Activated CD4-positive, alpha-beta T cell treated with anti-CD3 and anti-CD28 coated beads, Interleukin-10, Interleukin-2, amounts not matched to agents 100 ng/mL and 50 ng/mL, durations not matched to agents 16 hours and 8 hours (primary cell): ENCODE data around the gene RAD1.
"Not testable (repeated sequence)": the region's sequence is repeated elsewhere in the genome, so short reads cannot be mapped to it uniquely, and the experiment has no call there.

Experiments used
- DNase-seq: peaks from one replicate; pipeline ENCODE4 v3.0.0-alpha.2; 2020

RAD1 gene

GRCh38 chr5:34915139-34915855 lies at the start of gene RAD1, which contains the start of gene BRIX1:
TSS of gene RAD1 (minus strand) at chr5:34915504. CDS start at chr5:34914892, 612 bp downstream.
TSS of gene BRIX1 (plus strand) at chr5:34915711. CDS start at chr5:34915739, 28 bp downstream.
- DNase-seq, result peak; percentile 98

GRCh38 chr5:34959323-34959722 lies 44.0 kb upstream of the RAD1 start:
- peak; percentile 60 for DNase-seq

GRCh38 chr5:34957857-34958690 lies 42.8 kb upstream of the RAD1 start:
- peak; percentile 28 for DNase-seq

- no peak for DNase-seq
Observed at GRCh38 chr5:34957321-34957720, 42.0 kb upstream of the RAD1 start.

GRCh38 chr5:34944460-34945047 lies 29.2 kb upstream of the RAD1 start:
- DNase-seq, result no peak

- no peak for DNase-seq
Observed at GRCh38 chr5:34944044-34944443, 28.7 kb upstream of the RAD1 start.

- no peak for DNase-seq
Observed at GRCh38 chr5:34941936-34942335, 26.6 kb upstream of the RAD1 start.

- DNase-seq, result no peak
Observed at GRCh38 chr5:34932947-34933346, 17.6 kb upstream of the RAD1 start.

- DNase-seq, result no peak
Observed at GRCh38 chr5:34930870-34931269, 15.6 kb upstream of the RAD1 start.

- DNase-seq, result no peak
Observed at GRCh38 chr5:34930462-34930844, 15.1 kb upstream of the RAD1 start.

- peak; percentile 87 for DNase-seq
Observed at GRCh38 chr5:34929720-34930461, 14.6 kb upstream of the RAD1 start.

GRCh38 chr5:34929134-34929719 lies 13.9 kb upstream of the RAD1 start, which contains the start of gene DNAJC21:
TSS of gene DNAJC21 (plus strand) at chr5:34929559. CDS start at chr5:34929820, 261 bp downstream.
- DNase-seq, result peak; percentile 98

GRCh38 chr5:34928267-34928666 lies 13.0 kb upstream of the RAD1 start:
- no peak for DNase-seq

GRCh38 chr5:34927785-34928184 lies 12.5 kb upstream of the RAD1 start:
- no peak for DNase-seq

- no peak for DNase-seq
Observed at GRCh38 chr5:34926318-34926888, 11.1 kb upstream of the RAD1 start.

GRCh38 chr5:34924462-34924765 lies 9.1 kb upstream of the RAD1 start:
- no peak for DNase-seq

- DNase-seq, result peak; percentile 85
Observed at GRCh38 chr5:34923694-34924461, 8.6 kb upstream of the RAD1 start.

GRCh38 chr5:34923256-34923655 lies 8.0 kb upstream of the RAD1 start:
- DNase-seq, result not testable (repeated sequence)

- no peak for DNase-seq
Observed at GRCh38 chr5:34919077-34919476, 3.8 kb upstream of the RAD1 start.

- no peak for DNase-seq
Observed at GRCh38 chr5:34918025-34918424, 2.7 kb upstream of the RAD1 start.

GRCh38 chr5:34916518-34916917 lies 1.2 kb upstream of the RAD1 start:
- no peak for DNase-seq

GRCh38 chr5:34915856-34916192 lies 520 bp upstream of the RAD1 start:
- peak; percentile 20 for DNase-seq
